HG03520 (cell line): ENCODE results near the gene ST6GALNAC2.
"Not testable (repeated sequence)": the region's sequence is repeated elsewhere in the genome, so short reads cannot be mapped to it uniquely, and the experiment has no call there.

Experiments used
- ATAC-seq: cut with Tn5 transposase; IDR thresholded peaks from one replicate; pipeline ENCODE4 v1.9.1; 2021; ENCODE audit warnings: mild to moderate bottlenecking, moderate library complexity; ENCODE audit not compliant: unreplicated experiment

Gene ST6GALNAC2

DNA sequence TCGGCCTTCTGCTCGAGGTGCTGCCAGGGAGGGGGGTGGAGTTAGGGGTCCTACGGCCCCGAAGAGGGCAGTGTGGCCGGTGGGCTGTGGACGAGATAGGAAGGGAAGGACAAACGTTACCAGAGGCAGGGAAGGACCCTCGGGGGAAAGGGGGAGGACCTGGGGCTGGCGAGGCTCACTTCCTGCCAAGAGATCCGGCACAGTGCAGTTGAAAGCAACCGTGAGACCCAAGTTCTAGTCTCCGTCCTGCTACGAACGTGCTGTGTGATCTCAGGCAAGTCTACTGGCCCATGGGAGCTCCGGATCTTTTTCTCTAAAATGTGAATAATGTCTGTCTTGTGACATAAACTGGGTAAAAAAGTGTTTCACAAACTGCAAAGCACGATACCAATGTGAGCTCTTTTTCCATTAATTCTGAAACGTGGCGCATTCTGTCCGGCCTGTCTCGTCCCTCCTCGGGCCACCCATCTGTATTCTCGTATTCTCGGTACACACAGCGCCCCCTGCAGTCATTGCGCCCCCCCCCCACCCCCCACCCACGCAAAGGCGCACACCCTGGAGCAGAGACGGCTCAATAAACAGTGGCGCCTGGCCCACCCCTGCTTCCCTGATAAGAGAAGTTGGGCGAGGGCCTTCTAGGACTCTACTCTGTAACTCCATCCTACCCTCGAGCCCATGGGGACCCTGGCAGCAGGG, 57.0 kb downstream of the ST6GALNAC2 start:
- ATAC-seq = no peak

DNA sequence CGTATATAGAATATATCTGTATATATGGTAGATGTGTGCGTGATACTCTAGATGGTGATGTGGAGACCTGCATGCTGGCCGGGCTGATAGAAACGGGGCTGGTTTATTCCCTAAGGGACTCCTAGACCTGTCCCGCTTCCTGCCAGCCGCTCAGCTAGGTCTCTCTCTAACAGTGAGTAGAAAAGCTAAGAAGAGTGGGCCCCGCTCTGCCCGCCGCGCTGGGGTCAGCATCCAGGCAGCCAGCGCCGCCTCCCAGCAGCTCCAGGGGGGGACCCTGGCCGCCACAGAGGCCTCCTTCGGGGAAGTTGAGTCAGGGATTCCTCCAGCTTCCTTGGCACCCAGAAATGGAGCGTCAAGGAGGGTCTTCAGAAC, 57.5 kb downstream of the ST6GALNAC2 start:
- no peak for ATAC-seq

DNA sequence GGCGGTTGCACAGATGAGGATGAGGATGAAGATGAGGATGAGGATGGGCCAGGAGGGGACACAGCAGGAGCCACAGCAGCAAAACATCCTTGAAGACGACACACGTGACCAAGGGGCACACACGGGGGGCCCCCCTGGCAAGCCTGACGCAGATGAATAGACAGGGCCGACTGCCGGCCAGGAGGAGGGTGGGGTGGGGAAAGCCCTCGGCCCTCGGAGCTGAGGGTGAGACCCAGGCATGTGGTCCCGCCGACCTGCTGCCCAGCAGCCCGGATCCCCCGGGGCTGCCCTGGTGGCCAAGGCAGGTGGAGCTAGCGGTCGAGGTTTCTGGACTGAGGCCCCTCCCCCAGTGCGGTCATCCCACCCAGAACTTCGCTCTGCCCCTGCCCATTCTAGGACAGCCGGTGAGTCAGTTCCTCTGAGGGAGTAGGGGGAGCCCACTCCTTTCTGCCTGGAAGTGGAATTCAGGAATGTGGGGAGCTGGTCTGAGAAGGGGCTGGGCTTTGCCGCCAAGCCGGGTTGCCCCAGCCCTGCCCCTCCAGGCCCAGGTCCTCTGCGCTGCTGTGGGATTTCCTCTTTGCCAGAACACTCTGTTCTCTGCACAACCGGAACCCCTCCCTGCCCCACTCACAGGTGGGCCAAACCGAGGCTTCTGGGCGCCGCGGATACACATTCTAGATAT, 58.1 kb downstream of the ST6GALNAC2 start:
- no peak for ATAC-seq

DNA sequence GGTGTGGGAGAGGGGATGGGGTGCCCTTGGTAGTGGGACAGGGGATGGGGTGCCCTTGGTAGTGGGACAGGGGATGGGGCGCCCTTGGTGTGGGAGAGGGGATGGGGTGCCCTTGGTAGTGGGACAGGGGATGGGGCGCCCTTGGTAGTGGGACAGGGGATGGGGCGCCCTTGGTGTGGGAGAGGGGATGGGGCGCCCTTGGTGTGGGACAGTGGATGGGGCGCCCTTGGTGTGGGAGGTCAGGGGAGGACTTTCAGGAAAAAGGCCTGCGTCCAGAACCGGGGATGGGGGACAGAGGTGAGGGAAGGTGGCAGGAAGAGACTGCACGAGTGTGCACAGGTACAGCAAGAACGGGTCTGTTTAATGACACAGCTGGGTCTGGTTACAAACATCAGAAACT, 58.6 kb downstream of the ST6GALNAC2 start:
- not testable (repeated sequence) for ATAC-seq

DNA sequence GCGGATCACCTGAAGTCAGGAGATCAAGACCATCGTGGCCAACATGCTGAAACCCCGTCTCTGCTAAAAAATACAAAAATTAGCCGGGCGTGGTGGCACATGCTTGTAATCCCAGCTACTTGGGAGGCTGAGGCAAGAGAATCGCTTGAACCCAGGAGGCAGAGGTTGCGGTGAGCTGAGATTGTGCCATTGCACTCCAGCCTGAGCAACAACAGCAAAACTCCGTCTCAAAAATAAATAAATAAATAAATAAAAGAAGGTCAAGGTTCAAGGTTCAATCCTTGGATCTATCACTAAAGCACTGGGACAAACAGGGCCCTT, 60.2 kb downstream of the ST6GALNAC2 start:
- not testable (repeated sequence) for ATAC-seq

DNA sequence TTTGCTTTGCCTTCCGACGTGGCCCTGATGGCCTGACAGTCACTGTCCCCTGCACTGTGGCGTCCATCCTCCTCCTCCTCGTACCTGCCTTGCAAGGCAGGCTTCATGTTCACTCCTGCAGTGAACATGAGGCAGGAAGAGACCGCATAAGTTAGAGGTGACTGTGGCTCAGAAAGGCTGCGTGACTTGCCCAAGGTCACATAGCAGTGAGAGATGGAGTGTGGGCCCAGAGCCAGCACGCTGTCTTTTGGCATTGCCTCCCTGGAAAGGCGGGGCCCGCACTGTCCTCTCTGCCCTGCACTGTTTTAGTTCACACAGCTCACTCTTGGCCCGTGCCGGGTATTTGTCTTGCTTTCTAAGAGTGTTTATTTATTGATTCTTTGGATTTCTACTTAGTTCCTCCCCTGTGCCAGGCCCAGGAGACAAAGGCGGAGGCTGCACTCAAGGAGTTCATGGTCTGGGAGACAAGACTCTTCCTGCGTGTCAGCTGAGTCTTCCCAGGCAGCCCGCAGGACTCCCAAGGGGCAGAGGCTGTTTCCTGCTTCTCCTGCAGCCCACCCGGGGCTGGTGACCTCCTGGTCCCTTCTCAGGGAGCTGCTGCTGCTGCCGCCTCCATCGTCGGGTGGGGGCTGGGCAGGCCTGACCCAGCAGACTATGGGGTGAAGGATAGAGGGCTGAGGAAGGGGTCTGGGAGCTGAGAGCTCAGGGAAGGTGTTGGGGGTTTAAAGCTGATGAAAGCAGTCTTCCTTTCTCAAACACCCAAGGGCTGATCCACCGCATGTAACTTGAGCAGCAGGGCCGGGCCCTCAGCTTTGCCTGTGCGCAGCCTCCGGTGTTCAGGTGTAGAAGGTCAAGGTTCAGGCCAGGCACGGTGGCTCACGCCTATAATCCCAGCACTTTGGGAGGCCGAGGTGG, 60.8 kb downstream of the ST6GALNAC2 start:
- no peak for ATAC-seq

DNA sequence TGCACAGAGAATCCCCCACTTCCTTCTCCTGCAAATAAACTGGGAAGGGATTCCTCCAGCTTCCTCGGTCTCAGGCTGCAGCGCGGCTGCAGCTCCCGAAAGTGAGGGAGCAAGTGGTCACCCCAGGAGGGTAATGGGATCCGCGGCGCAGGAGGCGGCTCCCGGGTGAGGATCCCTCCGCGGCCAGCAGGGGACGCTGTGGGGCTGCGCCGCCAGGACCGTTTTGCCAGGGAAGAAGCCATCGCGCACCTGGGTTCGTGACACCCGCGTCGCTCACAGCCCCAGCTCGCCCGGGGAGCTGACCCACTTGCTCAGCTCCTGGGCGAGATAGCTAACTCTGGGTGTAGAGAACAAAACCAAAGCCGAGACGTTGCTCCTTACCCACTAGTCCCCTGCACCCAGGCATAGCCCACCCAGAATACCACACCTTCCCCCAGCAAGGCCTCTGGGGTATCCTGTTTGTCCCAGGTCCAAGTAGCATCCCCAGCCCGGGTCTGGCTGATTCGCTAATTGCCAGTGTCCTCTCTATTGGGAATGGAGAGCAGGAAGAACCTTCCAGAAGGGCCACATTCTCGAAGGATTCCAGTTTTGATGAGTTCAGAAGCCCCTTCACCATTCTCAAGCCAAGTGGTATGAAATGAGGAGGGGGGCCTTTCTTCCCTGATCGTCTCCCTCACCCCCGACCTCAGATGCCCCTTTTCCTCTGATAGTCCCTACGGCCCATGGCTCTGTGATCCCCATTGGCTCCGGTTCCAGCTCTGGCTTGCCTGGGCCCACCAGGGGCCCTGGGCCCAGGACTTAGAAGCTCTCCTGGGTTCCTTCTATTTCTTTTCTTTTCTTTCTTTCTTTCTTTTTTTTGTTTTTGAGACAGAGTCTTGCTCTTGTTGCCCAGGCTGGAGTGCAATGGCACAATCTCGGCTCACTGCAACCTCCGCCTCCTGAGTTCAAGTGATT, 62.3 kb downstream of the ST6GALNAC2 start:
- no peak for ATAC-seq

DNA sequence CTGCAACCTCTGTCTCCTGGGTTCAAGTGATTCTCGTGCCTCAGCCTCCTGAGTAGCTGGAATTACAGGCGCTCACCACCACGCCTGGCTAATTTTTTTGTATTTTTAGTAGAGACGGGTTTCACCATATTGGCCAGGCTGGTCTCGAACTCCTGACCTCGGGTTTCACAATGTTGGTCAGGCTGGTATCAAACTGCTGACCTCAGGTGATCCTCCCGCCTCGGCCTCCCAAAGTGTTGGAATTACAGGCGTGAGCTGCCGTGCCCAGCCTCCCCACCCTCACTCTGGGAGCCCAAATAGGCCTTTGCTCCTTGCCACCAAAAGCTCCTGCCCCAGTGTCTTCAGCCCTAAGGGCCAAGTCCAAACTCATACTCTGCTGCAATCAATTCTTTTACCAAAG, 64.0 kb downstream of the ST6GALNAC2 start:
- ATAC-seq = not testable (repeated sequence)

DNA sequence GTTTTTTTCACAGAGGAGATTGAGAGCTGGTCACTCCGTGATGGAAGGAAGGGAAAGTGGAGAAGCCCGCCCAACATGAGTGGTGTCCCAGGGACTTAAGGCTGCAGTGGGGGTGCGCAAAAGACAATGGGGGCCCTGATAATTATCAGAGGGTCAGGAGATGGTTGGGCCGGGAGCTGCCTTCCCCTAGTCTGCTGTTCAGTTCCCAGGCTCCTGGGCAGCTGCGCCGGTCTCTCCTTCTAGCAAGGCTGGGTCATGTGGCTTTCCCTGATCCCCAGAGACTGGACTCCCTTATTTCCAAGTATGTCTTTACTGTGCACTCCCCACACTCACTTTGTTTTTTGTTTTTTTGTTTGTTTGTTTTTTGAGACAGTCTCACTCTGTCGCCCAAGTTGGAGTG, 64.4 kb downstream of the ST6GALNAC2 start:
- ATAC-seq = no peak

DNA sequence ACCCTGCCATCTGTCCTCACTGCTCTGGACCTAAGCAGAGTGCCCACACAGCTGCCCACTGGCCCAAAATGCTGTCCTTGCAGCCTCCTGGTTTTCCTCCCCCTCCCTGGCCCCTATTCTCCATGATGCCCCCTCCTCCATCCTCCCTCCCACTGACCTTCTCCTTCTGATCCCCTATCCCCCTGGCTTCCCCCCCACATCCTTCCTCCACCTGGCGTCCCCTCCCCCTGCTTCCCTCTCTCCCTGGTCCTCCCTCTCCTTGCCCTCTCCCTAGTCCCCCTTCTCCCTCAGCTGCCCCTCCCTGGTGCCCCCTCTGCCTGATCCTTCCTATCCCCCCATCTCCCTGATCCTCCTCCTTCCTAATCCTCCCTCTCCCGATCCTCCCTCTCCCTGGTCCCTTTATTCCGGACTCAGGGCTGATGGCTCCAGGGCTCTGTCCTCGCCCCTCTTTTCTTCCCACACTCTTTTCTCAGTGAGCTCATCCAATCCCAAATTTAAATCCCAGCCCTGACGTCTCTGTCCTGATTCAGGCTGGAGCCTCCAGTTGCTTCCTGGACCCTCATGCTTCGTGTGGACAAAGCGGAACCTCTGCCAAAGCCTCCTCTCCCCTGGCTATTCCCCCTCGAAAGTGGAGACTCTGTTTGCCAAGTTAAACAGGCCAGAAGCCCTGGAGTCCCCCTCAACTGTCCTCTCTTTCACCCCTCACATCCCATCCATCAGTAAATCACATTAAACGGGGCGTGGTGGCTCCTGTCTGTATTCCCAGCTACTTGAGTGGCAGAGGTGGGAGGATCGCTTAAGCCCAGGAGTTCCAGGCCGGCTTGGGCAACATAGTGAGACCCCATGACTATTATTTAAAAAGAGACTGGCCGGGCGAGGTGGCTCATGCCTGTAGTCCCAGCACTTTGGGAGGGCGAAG, 66.4 kb downstream of the ST6GALNAC2 start:
- no peak for ATAC-seq

DNA sequence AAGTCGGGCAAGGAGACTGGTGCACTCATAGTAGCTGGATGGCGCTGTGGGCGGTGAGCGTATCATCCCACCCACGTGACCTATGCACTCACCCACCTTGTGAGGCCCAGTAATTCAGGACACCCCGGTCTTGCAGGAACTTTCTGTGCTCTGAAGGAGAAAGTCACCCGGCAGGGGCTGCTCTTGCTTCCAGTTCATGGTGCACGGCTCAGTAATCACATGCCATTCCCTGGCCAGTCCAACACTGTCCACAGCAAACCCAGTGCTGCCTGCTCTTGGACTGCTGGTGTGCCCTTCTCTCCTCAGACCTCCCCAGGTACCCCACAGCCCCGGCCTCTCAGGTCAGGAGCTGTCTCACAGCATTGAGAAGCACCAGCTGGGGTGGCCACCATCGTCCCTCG, 68.0 kb downstream of the ST6GALNAC2 start:
- no peak for ATAC-seq
